ENCODE results near the gene TMEM184C.

TMEM184C gene

GRCh38 chr4:147707892-147708672, 90.9 kb downstream of the TMEM184C start:
- Histone ChIP-seq H3K36me3 (ENCODE audit: control insufficient read depth, insufficient read depth, low read length) (no peaks in the 10 kb centered on the region), H3K9me3 (ENCODE audit: control insufficient read depth, low read length) (no peaks in the 10 kb centered on the region), H3K27ac (ENCODE audit: insufficient read depth, low read depth, low read length, poor library complexity, severe bottlenecking) (no peak overlapping the region), H3K4me3 (ENCODE audit: insufficient read depth, low read depth, low read length) (no peak overlapping the region), H3K4me1 (ENCODE audit: control insufficient read depth, insufficient read depth, low read length) (no peaks in the 10 kb centered on the region), H3K27me3 (ENCODE audit: control insufficient read depth, insufficient read depth, low read length, poor library complexity, severe bottlenecking) (no peaks in the 10 kb centered on the region)
- WGBS, 2 experiments: 72 to 79% methylated on average over 6 to 7 of the region's 7 CpGs

GRCh38 chr4:147709999-147710398, 92.8 kb downstream of the TMEM184C start:
- H3K4me1 ChIP-seq (ENCODE audit: control insufficient read depth, insufficient read depth, low read length): no peaks in the 10 kb centered on the region
- no peaks in the 10 kb centered on the region for H3K36me3 ChIP-seq (ENCODE audit: control insufficient read depth, insufficient read depth, low read length)
- no peak overlapping the region for H3K27ac ChIP-seq (ENCODE audit: insufficient read depth, low read depth, low read length, poor library complexity, severe bottlenecking)
- H3K27me3 ChIP-seq (ENCODE audit: control insufficient read depth, insufficient read depth, low read length, poor library complexity, severe bottlenecking): no peaks in the 10 kb centered on the region
- H3K4me3 ChIP-seq (ENCODE audit: insufficient read depth, low read depth, low read length): no peak overlapping the region
- no peaks in the 10 kb centered on the region for H3K9me3 ChIP-seq (ENCODE audit: control insufficient read depth, low read length)
- WGBS, 2 experiments: 85 to 95% methylated on average over 4 to 5 of the region's 5 CpGs

- Histone ChIP-seq H3K27me3 (ENCODE audit: control insufficient read depth, insufficient read depth, low read length, poor library complexity, severe bottlenecking) (peaks cover 23% of the 10 kb centered on the region), H3K4me3 (ENCODE audit: insufficient read depth, low read depth, low read length) (no peak overlapping the region), H3K27ac (ENCODE audit: insufficient read depth, low read depth, low read length, poor library complexity, severe bottlenecking) (no peak overlapping the region), H3K36me3 (ENCODE audit: control insufficient read depth, insufficient read depth, low read length) (no peaks in the 10 kb centered on the region), H3K4me1 (ENCODE audit: control insufficient read depth, insufficient read depth, low read length) (no peaks in the 10 kb centered on the region), H3K9me3 (ENCODE audit: control insufficient read depth, low read length) (no peaks in the 10 kb centered on the region)
- 92 to 98% methylated on average over 7 to 8 of the region's 8 CpGs for WGBS, 2 experiments
Measured at GRCh38 chr4:147714575-147715401, 97.6 kb downstream of the TMEM184C start.

- WGBS, 2 experiments: 100% methylated on average over 1 of the region's 1 CpG; no CpG with 5 or more reads in 1 of the 2 experiments
- Histone ChIP-seq H3K4me1 (ENCODE audit: control insufficient read depth, insufficient read depth, low read length) (no peaks in the 10 kb centered on the region), H3K9me3 (ENCODE audit: control insufficient read depth, low read length) (no peaks in the 10 kb centered on the region), H3K36me3 (ENCODE audit: control insufficient read depth, insufficient read depth, low read length) (no peaks in the 10 kb centered on the region), H3K27ac (ENCODE audit: insufficient read depth, low read depth, low read length, poor library complexity, severe bottlenecking) (no peak overlapping the region), H3K27me3 (ENCODE audit: control insufficient read depth, insufficient read depth, low read length, poor library complexity, severe bottlenecking) (peaks cover 53% of the 10 kb centered on the region), H3K4me3 (ENCODE audit: insufficient read depth, low read depth, low read length) (no peak overlapping the region)
Measured at GRCh38 chr4:147717878-147718277, 100.7 kb downstream of the TMEM184C start.

Measured in ectodermal cell (in vitro differentiated cells).